NCI-H2196 (cell line): ENCODE measurements around the gene FBXL12.
"Not testable (repeated sequence)": the region's sequence is repeated elsewhere in the genome, so short reads cannot be mapped to it uniquely, and the experiment has no call there.

ENCODE experiments used
- DNase-seq: peaks from one replicate; lab custom pipeline; 2025; ENCODE audit not compliant: unreplicated experiment; lab: John Stamatoyannopoulos, UW

FBXL12 gene, protein sequence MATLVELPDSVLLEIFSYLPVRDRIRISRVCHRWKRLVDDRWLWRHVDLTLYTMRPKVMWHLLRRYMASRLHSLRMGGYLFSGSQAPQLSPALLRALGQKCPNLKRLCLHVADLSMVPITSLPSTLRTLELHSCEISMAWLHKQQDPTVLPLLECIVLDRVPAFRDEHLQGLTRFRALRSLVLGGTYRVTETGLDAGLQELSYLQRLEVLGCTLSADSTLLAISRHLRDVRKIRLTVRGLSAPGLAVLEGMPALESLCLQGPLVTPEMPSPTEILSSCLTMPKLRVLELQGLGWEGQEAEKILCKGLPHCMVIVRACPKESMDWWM

DNA sequence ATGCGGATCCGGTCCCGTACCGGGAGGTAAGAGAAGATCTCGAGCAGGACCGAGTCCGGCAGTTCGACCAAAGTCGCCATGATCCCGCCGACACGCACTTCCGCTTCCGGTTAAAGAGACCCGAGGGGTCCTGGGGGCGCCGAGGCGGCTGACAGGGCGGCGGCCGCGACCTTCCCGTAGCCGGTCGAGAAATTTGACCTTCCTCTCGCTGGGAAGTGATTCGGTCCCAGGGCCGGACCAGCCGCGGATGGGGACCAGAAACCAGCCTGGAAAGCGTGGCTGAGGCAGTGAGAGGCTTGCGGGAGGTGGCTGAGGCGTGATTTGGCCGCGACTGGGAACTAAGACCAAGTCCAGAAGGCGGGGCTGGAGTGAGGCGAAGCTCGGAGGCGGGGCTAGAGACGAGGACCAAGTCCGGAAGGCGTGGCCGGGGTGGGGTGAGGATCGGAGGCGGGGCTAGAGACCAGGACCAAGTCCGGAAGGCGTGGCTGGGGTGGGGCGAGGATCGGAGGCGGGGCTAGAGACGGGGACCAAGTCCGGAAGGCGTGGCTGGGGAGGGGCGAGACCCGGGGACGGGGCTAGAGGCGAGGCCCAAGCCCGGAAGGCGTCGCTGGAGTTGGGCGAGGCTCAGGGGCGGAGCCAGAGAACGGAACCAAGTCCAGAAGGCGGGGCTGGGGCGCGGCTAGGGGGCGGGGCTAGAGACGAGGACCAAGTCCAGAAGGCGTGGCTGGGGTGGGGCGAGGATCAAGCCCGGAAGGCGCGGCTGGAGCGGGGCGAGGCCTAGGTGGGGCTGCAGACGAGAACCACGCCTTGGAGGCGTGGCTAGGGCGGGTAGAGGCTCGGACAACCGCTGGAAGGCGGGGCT, at the start of gene FBXL12:
Gene FBXL12, minus strand, starts transcription at position 346 of the 862 bp plus-strand sequence. Its CDS starts 266 bp downstream, at position 80.
- DNase-seq, result peak; percentile 100

GRCh38 chr19:9865732-9866501, 47.0 kb upstream of the FBXL12 start:
- no peak for DNase-seq

GRCh38 chr19:9863759-9864158, 44.9 kb upstream of the FBXL12 start:
- no peak for DNase-seq

GRCh38 chr19:9862938-9863337, 44.1 kb upstream of the FBXL12 start:
- no peak for DNase-seq

DNA sequence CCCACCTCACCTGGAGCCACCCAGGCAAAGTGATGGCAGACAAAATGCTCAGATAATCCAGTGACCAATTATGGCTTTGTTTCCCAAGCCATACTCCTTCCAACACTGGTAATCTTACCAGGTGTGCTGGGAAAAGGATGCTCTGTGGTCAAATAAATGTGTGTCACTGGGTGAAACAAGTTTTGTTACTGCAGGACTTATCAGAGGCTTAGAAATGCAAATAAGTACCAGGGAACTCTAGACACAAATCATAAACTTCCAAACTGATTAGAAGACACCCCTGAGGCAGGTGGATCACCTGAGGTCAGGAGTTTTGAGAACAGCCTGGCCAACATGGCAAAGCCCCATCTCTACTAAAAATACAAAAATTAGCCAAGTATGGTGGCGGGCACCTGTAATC, 42.6 kb upstream of the FBXL12 start:
- DNase-seq, result no peak

DNA sequence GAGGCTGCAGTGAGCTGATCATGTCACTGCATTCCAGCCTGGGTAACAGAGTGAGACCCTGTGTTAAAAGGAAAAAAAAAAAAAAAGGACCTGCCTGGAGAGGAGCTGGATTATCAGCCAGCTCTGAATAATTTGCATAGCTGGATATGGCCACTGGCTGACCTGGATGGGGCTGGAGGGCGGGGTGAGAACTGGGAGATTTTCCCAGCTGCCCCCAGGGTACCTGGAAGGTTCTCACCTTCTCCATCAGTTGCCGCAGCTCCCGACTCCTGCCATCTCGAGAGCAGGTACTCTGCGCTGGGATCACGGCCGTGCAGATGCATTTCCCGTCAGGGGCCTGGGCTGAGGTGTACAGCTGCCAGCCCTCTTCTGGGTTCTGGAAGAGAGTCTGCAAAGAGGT, 41.5 kb upstream of the FBXL12 start:
- no peak for DNase-seq

- no peak for DNase-seq
These were observed 39.9 kb upstream of the FBXL12 start for GRCh38 chr19:9858766-9859165.

GRCh38 chr19:9857920-9858746, 39.3 kb upstream of the FBXL12 start:
- DNase-seq, result no peak

GRCh38 chr19:9857076-9857721, 38.3 kb upstream of the FBXL12 start:
- DNase-seq, result no peak

GRCh38 chr19:9856609-9857008, 37.7 kb upstream of the FBXL12 start:
- DNase-seq, result no peak

- no peak for DNase-seq
These were observed 35.5 kb upstream of the FBXL12 start for GRCh38 chr19:9854282-9854846.

DNA sequence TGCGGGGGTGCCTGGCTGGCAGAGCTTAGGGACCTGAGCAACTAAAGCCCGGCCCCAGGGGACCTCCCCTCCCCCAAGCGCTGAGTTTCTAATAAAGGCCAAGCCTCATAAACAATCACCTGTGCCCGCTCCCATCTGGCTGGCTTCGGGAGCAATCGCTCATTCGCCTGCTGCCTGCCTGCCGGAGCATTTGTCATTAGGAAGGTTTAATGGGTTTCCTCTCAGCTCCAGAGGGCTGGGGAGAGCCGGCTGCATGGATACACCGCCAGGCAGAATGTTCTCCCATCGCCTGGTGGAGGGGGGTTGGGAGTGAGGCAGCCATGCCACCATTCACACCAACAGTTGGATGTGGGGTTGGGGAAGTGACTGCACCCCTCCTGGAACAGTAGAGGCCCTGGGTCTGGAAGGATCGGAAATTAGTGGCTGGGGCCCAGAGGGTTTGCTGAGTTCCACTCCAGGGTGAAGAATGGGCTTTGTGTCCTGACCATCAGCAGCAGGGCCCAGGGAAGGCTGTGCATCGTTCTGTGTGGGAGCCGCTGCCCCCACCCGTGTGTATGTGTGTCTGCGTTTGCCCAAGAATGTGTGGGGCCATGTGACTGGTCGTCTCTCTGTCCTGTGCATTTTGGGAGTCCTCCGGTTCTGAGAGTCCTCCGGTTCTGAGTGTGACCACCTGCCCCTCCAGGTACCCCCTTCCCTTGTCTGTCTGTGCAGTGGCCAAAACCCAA, 31.5 kb upstream of the FBXL12 start:
- DNase-seq, result no peak

DNA sequence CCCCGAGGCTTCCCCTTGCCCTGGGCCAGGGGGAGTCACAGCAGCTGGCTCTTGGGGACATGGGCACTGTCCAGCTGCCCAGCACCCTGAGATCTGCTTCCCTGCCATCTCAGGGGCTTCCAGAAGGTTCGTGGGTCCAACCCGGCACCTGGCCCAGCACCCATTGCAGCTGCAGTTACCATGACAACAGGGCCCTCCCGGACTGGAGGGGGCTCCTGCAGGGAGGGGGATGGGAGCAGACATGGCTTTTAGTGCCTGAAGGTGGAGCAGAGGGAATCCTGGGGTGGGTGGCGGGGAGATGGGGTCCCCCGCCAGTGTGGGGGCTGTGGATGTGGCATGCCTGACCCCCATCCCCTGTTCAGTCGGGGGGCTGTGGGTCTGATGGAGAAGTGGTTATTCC, 30.9 kb upstream of the FBXL12 start:
- DNase-seq, result no peak

DNA sequence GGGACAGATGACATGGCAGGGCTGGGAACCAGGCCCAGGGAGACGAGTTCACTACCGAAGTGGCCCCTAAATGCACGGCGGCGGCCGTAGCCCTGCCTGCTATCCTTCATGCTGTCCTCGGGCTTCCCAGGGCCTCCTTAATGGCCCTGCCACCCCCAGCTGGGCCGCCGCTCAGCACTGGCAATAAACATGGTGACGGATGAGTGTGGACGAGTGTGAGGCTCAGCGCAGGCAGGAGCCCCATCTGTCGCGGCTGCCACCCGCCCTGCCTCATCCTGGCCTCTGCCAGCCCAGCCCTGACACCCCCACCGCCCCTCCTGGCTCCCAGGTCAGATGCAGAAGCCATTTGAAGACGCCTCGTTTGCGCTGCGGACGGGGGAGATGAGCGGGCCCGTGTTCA, 29.9 kb upstream of the FBXL12 start:
- no peak for DNase-seq

DNA sequence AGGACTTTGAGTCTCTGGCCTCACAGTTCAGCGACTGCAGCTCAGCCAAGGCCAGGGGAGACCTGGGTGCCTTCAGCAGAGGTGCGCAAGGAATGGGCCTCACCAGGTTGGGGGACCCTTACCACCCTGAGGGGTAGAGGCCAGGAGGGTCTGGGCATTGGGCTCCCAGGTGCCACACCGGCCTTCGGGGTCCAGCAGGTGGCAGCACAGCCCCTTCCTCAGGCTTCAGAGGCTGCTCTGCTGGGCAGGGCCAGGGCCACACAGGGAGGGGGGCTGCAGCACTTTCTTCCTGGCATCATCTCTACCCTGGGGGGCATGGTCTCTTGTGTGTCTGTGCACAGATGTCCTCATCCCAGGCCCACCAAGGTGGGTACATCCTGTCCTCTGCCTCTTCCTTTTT, 29.2 kb upstream of the FBXL12 start:
- peak; percentile 10 for DNase-seq

DNA sequence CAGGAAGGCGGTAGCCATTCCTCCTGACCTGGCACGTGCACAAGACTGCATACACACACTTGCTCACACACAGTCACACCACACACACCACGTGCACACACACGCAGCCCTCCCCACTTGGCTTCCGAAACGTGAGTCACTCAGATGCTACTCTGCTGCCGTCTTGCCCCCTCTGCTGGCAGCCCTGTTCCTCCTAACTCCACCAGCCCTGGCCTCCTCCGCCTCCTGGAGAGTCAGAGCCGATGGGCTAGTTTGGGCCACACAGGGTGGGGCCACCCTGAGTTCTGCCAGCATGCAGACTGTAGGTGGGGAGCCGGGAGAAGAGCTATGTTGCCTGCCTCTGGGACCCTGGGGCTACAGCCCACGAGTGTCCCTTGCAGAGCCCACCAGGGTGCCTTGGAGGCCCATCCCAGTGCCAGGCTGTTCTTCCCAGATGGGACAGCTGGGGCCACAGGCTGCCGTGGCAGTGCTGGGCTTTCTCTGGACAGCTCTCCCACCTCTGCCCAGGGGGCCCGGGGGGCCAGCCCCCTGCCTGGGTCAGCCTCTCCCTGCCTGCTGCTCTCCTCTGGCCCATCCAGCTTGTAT, 28.3 kb upstream of the FBXL12 start:
- DNase-seq, result peak; percentile 36

- not testable (repeated sequence) for DNase-seq
These were observed 24.9 kb upstream of the FBXL12 start for GRCh38 chr19:9843626-9844273.
